ENCODE measurements around the gene ZCCHC4. TPM values are rescaled to one million over a fixed set of nuclear protein-coding genes. Genes with fewer than 3 reads are reported as not detected.

Gene ZCCHC4
- total RNA-seq, 4 donors from 2014 or later, result 14.7 to 55.3 (median 19.8) TPM

- TF ChIP-seq POLR2A (IDR thresholded peaks at IDR 0.05), result no peak
- TF ChIP-seq, protein P1, sequence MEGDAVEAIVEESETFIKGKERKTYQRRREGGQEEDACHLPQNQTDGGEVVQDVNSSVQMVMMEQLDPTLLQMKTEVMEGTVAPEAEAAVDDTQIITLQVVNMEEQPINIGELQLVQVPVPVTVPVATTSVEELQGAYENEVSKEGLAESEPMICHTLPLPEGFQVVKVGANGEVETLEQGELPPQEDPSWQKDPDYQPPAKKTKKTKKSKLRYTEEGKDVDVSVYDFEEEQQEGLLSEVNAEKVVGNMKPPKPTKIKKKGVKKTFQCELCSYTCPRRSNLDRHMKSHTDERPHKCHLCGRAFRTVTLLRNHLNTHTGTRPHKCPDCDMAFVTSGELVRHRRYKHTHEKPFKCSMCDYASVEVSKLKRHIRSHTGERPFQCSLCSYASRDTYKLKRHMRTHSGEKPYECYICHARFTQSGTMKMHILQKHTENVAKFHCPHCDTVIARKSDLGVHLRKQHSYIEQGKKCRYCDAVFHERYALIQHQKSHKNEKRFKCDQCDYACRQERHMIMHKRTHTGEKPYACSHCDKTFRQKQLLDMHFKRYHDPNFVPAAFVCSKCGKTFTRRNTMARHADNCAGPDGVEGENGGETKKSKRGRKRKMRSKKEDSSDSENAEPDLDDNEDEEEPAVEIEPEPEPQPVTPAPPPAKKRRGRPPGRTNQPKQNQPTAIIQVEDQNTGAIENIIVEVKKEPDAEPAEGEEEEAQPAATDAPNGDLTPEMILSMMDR (IDR thresholded peaks at IDR 0.05), result no peak
- Histone ChIP-seq H3K36me3 (no peaks in the 10 kb centered on the region), H3K9me3 (no peaks in the 10 kb centered on the region), H3K27ac (no peak overlapping the region), H3K4me1 (no peaks in the 10 kb centered on the region), H3K4me3 (no peak overlapping the region), H3K27me3 (no peaks in the 10 kb centered on the region)
- DNase-seq, result no peak
These were observed 9.0 kb upstream of the ZCCHC4 start for GRCh38 chr4:25303578-25303977.

DNA sequence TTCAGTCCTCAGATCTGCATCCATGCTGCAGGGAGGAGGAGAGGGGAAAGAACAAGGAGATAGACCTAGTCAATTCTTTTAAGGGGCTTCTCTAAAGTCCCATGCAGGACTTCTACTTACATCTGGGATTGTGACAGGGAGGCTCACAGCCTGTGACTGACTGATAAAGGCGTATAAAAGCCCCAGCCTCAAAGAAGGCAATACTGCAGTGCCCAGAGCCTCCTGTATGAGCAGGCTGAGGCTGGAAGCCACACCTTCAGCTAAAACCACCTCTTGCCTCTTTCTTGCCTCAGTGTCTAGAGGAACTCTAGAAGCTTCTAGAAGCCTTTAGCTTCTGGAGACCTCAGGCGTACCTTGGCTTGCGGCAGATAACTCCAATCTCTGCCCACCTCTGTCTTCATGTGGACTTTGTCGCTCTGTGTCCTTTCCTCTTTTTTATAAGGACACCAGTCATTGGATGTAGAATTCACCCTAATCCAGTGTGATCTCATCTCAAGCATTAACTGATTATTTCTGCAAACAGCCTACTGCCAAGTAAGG, 6.0 kb upstream of the ZCCHC4 start:
- H3K4me3 ChIP-seq, result no peak overlapping the region
- H3K36me3 ChIP-seq, result no peaks in the 10 kb centered on the region
- TF ChIP-seq, protein P1 (IDR thresholded peaks at IDR 0.05), result no peak
- no peak for TF ChIP-seq POLR2A (IDR thresholded peaks at IDR 0.05)
- no peak overlapping the region for H3K27ac ChIP-seq
- H3K9me3 ChIP-seq, result no peaks in the 10 kb centered on the region
- no peaks in the 10 kb centered on the region for H3K27me3 ChIP-seq
- no peaks in the 10 kb centered on the region for H3K4me1 ChIP-seq
- DNase-seq, result no peak

GRCh38 chr4:25307596-25307995, 5.0 kb upstream of the ZCCHC4 start:
- H3K9me3 ChIP-seq, result no peaks in the 10 kb centered on the region
- TF ChIP-seq, protein P1 (IDR thresholded peaks at IDR 0.05), result no peak
- TF ChIP-seq POLR2A (IDR thresholded peaks at IDR 0.05), result no peak
- H3K36me3 ChIP-seq, result no peaks in the 10 kb centered on the region
- H3K4me3 ChIP-seq, result no peak overlapping the region
- H3K27ac ChIP-seq, result no peak overlapping the region
- DNase-seq, result no peak
- no peaks in the 10 kb centered on the region for H3K27me3 ChIP-seq
- no peaks in the 10 kb centered on the region for H3K4me1 ChIP-seq

- Histone ChIP-seq H3K9me3 (no peaks in the 10 kb centered on the region), H3K27ac (no peak overlapping the region)
- TF ChIP-seq, protein P1 (IDR thresholded peaks at IDR 0.05), result no peak
- TF ChIP-seq POLR2A (IDR thresholded peaks at IDR 0.05), result no peak
These were observed 4.3 kb upstream of the ZCCHC4 start for GRCh38 chr4:25308306-25308705.

GRCh38 chr4:25308761-25309160, 3.8 kb upstream of the ZCCHC4 start:
- no peak for DNase-seq

More at GRCh38 chr4:25308306-25308705, 4.3 kb upstream of the ZCCHC4 start:
- DNase-seq, result no peak
- peaks cover 0 to 3% (median under 1%) of the 10 kb centered on the region in 4 donors for H3K4me1 ChIP-seq
- no peak overlapping the region for H3K4me3 ChIP-seq
- H3K36me3 ChIP-seq, result no peaks in the 10 kb centered on the region
- H3K27me3 ChIP-seq, result no peaks in the 10 kb centered on the region

More at GRCh38 chr4:25308761-25309160, 3.8 kb upstream of the ZCCHC4 start:
- H3K9me3 ChIP-seq, result no peaks in the 10 kb centered on the region
- TF ChIP-seq POLR2A (IDR thresholded peaks at IDR 0.05), result no peak
- TF ChIP-seq, protein P1 (IDR thresholded peaks at IDR 0.05), result no peak
- no peak overlapping the region for H3K27ac ChIP-seq
- H3K27me3 ChIP-seq, result no peaks in the 10 kb centered on the region
- H3K36me3 ChIP-seq, result no peaks in the 10 kb centered on the region
- H3K4me1 ChIP-seq, result peaks cover 0 to 7% (median 2%) of the 10 kb centered on the region in 4 donors
- no peak overlapping the region for H3K4me3 ChIP-seq
